HepG2 (cell line): ENCODE data around the gene ZNF638. TPM values are rescaled to one million over a fixed set of nuclear protein-coding genes. Genes with fewer than 3 reads are reported as not detected.

Experiments
- JARID2 ChIP-seq: sonication (generic); formaldehyde crosslinking; IDR thresholded peaks from 2 replicates; pipeline ENCODE4 v1.8.1; 2023; ENCODE audit warnings: missing genetic modification reagents, inconsistent platforms; ENCODE audit not compliant: insufficient replicate concordance
- MAF1 ChIP-seq: sonication (generic); formaldehyde crosslinking; IDR thresholded peaks from 2 replicates; pipeline ENCODE4 v1.5.0; 2020; ENCODE audit warnings: missing genetic modification reagents, borderline replicate concordance
- MTF2 ChIP-seq: sonication (generic); formaldehyde crosslinking; IDR thresholded peaks from 2 replicates; pipeline ENCODE4 v1.5.0; 2020; ENCODE audit warnings: missing genetic modification reagents, borderline replicate concordance
- RBFOX2 ChIP-seq: fragments of 200-400 bp; formaldehyde crosslinking; IDR thresholded peaks from 2 replicates; pipeline ENCODE4 v1.6.1; 2017; ENCODE audit warnings: low read depth, mild to moderate bottlenecking, low read length
- SRSF9 ChIP-seq: fragments of 200-400 bp; formaldehyde crosslinking; IDR thresholded peaks from 2 replicates; pipeline ENCODE4 v1.6.1; 2018; ENCODE audit warnings: borderline replicate concordance, mild to moderate bottlenecking, low read depth, low read length; ENCODE audit not compliant: insufficient read depth, poor library complexity, severe bottlenecking
- ZBTB7A ChIP-seq: sonication (generic); formaldehyde crosslinking; IDR thresholded peaks from 2 replicates; pipeline ENCODE4 v1.8.0; 2022; ENCODE audit warnings: mild to moderate bottlenecking, missing genetic modification reagents
- ZNF335 ChIP-seq: sonication (generic); formaldehyde crosslinking; IDR thresholded peaks from 2 replicates; pipeline ENCODE4 v1.4.0; 2020; ENCODE audit warnings: missing genetic modification reagents
- ZNF556 ChIP-seq: sonication (generic); formaldehyde crosslinking; IDR thresholded peaks from 2 replicates; pipeline ENCODE4 v1.4.0; 2020; ENCODE audit warnings: mild to moderate bottlenecking, missing genetic modification reagents, borderline replicate concordance
- polyA plus RNA-seq, 8 experiments: library from polyadenylated mRNA; depleted of rRNA in 3 of 8; stranded (reverse) in 7 of 8; unstranded in 1 of 8; fragments of >200 nt; fragmentation: Illumina TruSeq in 4 of 8; extraction: Trizol in 4 of 8; gene quantifications; 2 replicates each; pipeline versions ENCODE4 v1.2.1 to v1.2.3, GENCODE V29; 2011 to 2016; ENCODE audit warnings: low read depth in 4 of 8, missing spikeins in 1 of 8, mixed read lengths in 1 of 8; ENCODE audit not compliant: insufficient read depth in 1 of 8
- total RNA-seq, 5 experiments: library from RNA; depleted of rRNA; stranded (reverse); fragments of >200 nt; fragmentation: Illumina TruSeq; extraction: Trizol; gene quantifications; 2 replicates each; pipeline ENCODE4 v1.2.3, GENCODE V29; 2016; ENCODE audit warnings: low read depth in 1 of 5
- TF ChIP-seq, protein P1 (sequence below), 2 experiments: sonication (generic) in 1 of 2; formaldehyde crosslinking in 1 of 2; IDR thresholded peaks; 2 replicates each; pipeline versions ENCODE4 v1.4.0 to v1.6.1; 2018 to 2020; ENCODE audit warnings: missing genetic modification reagents in 2 of 2, borderline replicate concordance in 1 of 2, low read depth in 1 of 2, mild to moderate bottlenecking in 1 of 2, missing biosample characterization in 1 of 2
- TF ChIP-seq, protein P2 (sequence below): sonication (generic); formaldehyde crosslinking; IDR thresholded peaks from 2 replicates; pipeline ENCODE4 v1.5.1; 2020; ENCODE audit warnings: mild to moderate bottlenecking, missing genetic modification reagents, borderline replicate concordance
- TF ChIP-seq, protein P3 (sequence below): sonication (generic); formaldehyde crosslinking; IDR thresholded peaks from 2 replicates; pipeline ENCODE4 v1.9.0; 2022; ENCODE audit warnings: missing genetic modification reagents, mild to moderate bottlenecking, borderline replicate concordance
- TF ChIP-seq, protein P4 (sequence below): fragments of 450-650 bp; IDR thresholded peaks from 2 replicates; pipeline ENCODE4 v1.6.1; 2017; ENCODE audit warnings: mild to moderate bottlenecking
- TF ChIP-seq, protein P5 (sequence below): sonication (generic); formaldehyde crosslinking; IDR thresholded peaks from 2 replicates; pipeline ENCODE4 v1.5.0; 2020; ENCODE audit warnings: missing genetic modification reagents

Gene ZNF638
- total and polyA plus RNA-seq, 2 of the 13 experiments (the other 11 are each of a cell fraction or from before 2014, with no cell fraction given), result 92.7 to 144 TPM

DNA sequence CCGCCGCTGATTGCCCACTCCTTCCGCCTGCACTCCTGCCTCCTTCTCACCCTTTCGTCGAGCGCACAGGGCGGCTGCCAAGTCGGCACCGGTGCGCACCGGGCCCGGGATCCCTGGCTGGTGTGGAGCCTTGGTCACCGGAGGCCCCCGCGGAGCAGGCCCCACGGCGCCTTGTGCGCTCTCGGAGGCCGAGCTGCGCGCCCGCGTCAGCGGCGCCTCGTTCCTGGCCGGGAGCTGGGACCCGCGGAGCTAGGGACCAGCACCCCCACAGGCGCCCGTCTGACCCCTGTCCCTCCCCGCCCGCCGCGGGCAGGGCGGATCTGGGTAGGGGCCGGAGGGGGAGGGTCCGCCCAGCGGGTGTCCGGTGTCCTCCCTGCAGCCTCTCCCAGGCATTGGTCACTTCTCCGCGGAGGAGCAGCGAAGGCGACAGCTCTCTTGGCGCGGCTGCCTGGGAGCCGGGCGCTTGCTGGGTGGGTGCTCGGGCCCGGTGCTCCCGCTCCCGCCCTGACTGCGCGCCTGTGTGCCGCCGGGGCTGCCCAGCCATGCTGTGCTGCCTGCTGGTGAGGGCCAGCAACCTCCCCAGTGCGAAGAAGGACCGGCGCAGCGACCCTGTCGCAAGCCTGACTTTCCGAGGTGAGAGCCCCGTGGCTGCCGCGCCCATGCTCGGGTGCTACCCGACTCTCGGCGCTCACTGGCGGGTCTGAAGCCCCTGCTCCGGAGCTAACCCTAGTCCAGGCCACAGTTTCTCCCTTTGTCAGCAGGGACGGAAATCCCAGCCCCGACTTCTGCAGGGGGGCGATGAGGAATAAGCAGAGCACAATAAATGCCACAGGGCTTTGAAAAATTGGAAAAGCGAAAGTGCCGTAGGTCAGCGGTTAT is 135.0 kb downstream of the ZNF638 start (continued):
- TF ChIP-seq, protein P1, sequence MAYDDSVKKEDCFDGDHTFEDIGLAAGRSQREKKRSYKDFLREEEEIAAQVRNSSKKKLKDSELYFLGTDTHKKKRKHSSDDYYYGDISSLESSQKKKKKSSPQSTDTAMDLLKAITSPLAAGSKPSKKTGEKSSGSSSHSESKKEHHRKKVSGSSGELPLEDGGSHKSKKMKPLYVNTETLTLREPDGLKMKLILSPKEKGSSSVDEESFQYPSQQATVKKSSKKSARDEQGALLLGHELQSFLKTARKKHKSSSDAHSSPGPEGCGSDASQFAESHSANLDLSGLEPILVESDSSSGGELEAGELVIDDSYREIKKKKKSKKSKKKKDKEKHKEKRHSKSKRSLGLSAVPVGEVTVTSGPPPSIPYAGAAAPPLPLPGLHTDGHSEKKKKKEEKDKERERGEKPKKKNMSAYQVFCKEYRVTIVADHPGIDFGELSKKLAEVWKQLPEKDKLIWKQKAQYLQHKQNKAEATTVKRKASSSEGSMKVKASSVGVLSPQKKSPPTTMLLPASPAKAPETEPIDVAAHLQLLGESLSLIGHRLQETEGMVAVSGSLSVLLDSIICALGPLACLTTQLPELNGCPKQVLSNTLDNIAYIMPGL (CRISPR knock-in tag; IDR thresholded peaks at IDR 0.05; ENCODE audit: borderline replicate concordance in 1 of 2, low read depth in 1 of 2), result 0 out of 4 replicates have a peak, but pooled peaks of 1 of the 2 experiments have one; percentile 22
- TF ChIP-seq ZBTB7A (CRISPR knock-in tag) (no peak), MAF1 (CRISPR knock-in tag) (no peak), ZNF335 (CRISPR knock-in tag) (no peak), MTF2 (CRISPR knock-in tag) (no peak), SRSF9 (no peak), RBFOX2 (no peak), JARID2 (CRISPR knock-in tag) (no peak), ZNF556 (CRISPR knock-in tag) (0 out of 2 replicates have a peak, but pooled peaks have one; percentile 34)
- TF ChIP-seq, protein P2, sequence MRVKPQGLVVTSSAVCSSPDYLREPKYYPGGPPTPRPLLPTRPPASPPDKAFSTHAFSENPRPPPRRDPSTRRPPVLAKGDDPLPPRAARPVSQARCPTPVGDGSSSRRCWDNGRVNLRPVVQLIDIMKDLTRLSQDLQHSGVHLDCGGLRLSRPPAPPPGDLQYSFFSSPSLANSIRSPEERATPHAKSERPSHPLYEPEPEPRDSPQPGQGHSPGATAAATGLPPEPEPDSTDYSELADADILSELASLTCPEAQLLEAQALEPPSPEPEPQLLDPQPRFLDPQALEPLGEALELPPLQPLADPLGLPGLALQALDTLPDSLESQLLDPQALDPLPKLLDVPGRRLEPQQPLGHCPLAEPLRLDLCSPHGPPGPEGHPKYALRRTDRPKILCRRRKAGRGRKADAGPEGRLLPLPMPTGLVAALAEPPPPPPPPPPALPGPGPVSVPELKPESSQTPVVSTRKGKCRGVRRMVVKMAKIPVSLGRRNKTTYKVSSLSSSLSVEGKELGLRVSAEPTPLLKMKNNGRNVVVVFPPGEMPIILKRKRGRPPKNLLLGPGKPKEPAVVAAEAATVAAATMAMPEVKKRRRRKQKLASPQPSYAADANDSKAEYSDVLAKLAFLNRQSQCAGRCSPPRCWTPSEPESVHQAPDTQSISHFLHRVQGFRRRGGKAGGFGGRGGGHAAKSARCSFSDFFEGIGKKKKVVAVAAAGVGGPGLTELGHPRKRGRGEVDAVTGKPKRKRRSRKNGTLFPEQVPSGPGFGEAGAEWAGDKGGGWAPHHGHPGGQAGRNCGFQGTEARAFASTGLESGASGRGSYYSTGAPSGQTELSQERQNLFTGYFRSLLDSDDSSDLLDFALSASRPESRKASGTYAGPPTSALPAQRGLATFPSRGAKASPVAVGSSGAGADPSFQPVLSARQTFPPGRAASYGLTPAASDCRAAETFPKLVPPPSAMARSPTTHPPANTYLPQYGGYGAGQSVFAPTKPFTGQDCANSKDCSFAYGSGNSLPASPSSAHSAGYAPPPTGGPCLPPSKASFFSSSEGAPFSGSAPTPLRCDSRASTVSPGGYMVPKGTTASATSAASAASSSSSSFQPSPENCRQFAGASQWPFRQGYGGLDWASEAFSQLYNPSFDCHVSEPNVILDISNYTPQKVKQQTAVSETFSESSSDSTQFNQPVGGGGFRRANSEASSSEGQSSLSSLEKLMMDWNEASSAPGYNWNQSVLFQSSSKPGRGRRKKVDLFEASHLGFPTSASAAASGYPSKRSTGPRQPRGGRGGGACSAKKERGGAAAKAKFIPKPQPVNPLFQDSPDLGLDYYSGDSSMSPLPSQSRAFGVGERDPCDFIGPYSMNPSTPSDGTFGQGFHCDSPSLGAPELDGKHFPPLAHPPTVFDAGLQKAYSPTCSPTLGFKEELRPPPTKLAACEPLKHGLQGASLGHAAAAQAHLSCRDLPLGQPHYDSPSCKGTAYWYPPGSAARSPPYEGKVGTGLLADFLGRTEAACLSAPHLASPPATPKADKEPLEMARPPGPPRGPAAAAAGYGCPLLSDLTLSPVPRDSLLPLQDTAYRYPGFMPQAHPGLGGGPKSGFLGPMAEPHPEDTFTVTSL (CRISPR knock-in tag), result no peak
- TF ChIP-seq, protein P3, sequence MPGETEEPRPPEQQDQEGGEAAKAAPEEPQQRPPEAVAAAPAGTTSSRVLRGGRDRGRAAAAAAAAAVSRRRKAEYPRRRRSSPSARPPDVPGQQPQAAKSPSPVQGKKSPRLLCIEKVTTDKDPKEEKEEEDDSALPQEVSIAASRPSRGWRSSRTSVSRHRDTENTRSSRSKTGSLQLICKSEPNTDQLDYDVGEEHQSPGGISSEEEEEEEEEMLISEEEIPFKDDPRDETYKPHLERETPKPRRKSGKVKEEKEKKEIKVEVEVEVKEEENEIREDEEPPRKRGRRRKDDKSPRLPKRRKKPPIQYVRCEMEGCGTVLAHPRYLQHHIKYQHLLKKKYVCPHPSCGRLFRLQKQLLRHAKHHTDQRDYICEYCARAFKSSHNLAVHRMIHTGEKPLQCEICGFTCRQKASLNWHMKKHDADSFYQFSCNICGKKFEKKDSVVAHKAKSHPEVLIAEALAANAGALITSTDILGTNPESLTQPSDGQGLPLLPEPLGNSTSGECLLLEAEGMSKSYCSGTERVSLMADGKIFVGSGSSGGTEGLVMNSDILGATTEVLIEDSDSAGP (CRISPR knock-in tag), result 0 out of 2 replicates have a peak, but pooled peaks have one; percentile 35
- TF ChIP-seq, protein P4, sequence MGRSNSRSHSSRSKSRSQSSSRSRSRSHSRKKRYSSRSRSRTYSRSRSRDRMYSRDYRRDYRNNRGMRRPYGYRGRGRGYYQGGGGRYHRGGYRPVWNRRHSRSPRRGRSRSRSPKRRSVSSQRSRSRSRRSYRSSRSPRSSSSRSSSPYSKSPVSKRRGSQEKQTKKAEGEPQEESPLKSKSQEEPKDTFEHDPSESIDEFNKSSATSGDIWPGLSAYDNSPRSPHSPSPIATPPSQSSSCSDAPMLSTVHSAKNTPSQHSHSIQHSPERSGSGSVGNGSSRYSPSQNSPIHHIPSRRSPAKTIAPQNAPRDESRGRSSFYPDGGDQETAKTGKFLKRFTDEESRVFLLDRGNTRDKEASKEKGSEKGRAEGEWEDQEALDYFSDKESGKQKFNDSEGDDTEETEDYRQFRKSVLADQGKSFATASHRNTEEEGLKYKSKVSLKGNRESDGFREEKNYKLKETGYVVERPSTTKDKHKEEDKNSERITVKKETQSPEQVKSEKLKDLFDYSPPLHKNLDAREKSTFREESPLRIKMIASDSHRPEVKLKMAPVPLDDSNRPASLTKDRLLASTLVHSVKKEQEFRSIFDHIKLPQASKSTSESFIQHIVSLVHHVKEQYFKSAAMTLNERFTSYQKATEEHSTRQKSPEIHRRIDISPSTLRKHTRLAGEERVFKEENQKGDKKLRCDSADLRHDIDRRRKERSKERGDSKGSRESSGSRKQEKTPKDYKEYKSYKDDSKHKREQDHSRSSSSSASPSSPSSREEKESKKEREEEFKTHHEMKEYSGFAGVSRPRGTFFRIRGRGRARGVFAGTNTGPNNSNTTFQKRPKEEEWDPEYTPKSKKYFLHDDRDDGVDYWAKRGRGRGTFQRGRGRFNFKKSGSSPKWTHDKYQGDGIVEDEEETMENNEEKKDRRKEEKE, result no peak
- TF ChIP-seq, protein P5, sequence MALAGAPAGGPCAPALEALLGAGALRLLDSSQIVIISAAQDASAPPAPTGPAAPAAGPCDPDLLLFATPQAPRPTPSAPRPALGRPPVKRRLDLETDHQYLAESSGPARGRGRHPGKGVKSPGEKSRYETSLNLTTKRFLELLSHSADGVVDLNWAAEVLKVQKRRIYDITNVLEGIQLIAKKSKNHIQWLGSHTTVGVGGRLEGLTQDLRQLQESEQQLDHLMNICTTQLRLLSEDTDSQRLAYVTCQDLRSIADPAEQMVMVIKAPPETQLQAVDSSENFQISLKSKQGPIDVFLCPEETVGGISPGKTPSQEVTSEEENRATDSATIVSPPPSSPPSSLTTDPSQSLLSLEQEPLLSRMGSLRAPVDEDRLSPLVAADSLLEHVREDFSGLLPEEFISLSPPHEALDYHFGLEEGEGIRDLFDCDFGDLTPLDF (CRISPR knock-in tag), result no peak
